Gastrocnemius medialis (tissue), 4 donors: Measurements from ENCODE around the gene ZNF318.
"Not testable (repeated sequence)": the region's sequence is repeated elsewhere in the genome, so short reads cannot be mapped to it uniquely, and the experiment has no call there.

Experiments
- CTCF ChIP-seq, 5 experiments: fragments of 450-650 bp in 3 of 5; fragments of 200-600 bp in 2 of 5; sonication (generic) in 2 of 5; IDR thresholded peaks in 4 of 5; conservative IDR thresholded peaks in 1 of 5; 1 replicate in 4 of 5; 2 replicates in 1 of 5; pipeline ENCODE4 v1.5.1; 2016 to 2019; ENCODE audit warnings: antibody characterized with exemption in 5 of 5, mild to moderate bottlenecking in 3 of 5, moderate library complexity in 3 of 5
- POLR2A ChIP-seq, 2 donors: fragments of 450-650 bp; IDR thresholded peaks; one replicate each; pipeline ENCODE4 v1.6.1; 2017; ENCODE audit warnings: antibody characterized with exemption in 2 of 2, mild to moderate bottlenecking in 2 of 2, moderate library complexity in 2 of 2

- TF ChIP-seq CTCF (IDR thresholded peaks at IDR 0.05 in 4 of 5, conservative IDR thresholded peaks at IDR 0.05 in 1 of 5); POLR2A (IDR thresholded peaks at IDR 0.05): not testable (repeated sequence)
Measured at GRCh38 chr6:43303006-43303405, 66.4 kb downstream of the ZNF318 start.
